Body of pancreas (tissue), 4 donors: ENCODE results near the gene SLC24A3.

Experiments
- POLR2A ChIP-seq, 3 donors: fragments of 450-650 bp; IDR thresholded peaks; one replicate each; pipeline ENCODE4 v1.6.1; 2016; ENCODE audit warnings: antibody characterized with exemption in 3 of 3, mild to moderate bottlenecking in 2 of 3
- TF ChIP-seq, protein P1 (sequence below), 7 experiments: fragments of 450-650 bp in 4 of 7; fragments of 200-600 bp in 3 of 7; sonication (generic) in 3 of 7; IDR thresholded peaks; one replicate each; pipeline ENCODE4 v1.5.1; 2016 to 2019; ENCODE audit warnings: antibody characterized with exemption in 7 of 7

DNA sequence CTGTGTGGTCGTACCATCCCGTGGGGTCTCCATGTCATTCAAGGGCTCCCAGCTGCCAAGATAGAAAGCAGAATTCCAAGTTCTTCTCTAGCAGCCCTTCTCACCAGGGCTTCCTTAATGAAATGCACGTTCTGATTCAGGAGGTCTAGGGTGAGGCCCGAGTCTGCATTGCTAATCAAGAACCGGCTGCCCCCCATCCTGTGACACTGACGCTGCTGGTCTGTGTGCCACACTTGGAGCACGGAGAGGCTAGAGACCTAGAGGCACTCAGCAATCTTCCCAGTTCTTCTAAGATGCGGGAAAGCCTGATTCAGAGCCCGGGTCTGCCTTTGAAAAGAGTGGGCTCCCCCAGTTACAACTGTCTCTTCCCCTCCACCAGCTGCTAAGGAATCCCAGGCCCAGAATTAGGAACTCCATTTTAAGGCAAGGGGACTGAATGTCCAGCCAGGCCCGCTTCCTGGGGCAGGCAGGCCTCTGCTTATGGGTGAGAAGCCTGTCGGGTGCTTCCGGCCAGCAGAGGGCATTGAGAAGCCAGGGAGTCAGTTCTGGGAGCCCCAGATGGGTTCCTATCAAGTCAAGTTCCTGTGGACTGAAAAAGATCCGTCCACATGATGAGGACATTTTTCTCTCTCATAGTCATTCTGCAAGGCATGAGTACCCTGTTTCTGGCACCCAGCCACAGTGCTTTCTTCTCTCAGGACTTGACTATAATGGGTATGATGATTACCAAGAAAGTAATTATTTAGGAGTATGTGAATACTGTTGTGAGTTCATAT, 475.8 kb downstream of the SLC24A3 start:
- TF ChIP-seq, protein P1, sequence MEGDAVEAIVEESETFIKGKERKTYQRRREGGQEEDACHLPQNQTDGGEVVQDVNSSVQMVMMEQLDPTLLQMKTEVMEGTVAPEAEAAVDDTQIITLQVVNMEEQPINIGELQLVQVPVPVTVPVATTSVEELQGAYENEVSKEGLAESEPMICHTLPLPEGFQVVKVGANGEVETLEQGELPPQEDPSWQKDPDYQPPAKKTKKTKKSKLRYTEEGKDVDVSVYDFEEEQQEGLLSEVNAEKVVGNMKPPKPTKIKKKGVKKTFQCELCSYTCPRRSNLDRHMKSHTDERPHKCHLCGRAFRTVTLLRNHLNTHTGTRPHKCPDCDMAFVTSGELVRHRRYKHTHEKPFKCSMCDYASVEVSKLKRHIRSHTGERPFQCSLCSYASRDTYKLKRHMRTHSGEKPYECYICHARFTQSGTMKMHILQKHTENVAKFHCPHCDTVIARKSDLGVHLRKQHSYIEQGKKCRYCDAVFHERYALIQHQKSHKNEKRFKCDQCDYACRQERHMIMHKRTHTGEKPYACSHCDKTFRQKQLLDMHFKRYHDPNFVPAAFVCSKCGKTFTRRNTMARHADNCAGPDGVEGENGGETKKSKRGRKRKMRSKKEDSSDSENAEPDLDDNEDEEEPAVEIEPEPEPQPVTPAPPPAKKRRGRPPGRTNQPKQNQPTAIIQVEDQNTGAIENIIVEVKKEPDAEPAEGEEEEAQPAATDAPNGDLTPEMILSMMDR (IDR thresholded peaks at IDR 0.05) = peak; percentile 23 to 56 (median 45)
- TF ChIP-seq POLR2A (IDR thresholded peaks at IDR 0.05) = no peak
